PC-3 (cell line): ENCODE results near the gene PRKAR2B. TPM values are rescaled to one million over a fixed set of nuclear protein-coding genes. Genes with fewer than 3 reads are reported as not detected.

Experiments
- ATAC-seq: fragments of 200-7000 bp; cut with Tn5 transposase; 2 replicates; pipeline ENCODE4 v1.9.1; 2020; ENCODE audit warnings: mild to moderate bottlenecking, moderate library complexity
- BruUV-seq: library from RNA; stranded (reverse); fragments of 400-500 nt; replicated peaks from 2 replicates; lab custom pipeline; 2021; lab: Mats Ljungman, UMichigan
- CTCF ChIA-PET: fragments of 300-600 bp; sonication (Branson Sonifier 250); formaldehyde crosslinking; loops from one replicate; lab custom pipeline; 2022; ENCODE audit warnings: antibody characterized with exemption; lab: Charles Lee
- POLR2A ChIA-PET: fragments of 300-600 bp; sonication (Branson Sonifier 250); formaldehyde crosslinking; loops from one replicate; lab custom pipeline; 2022; ENCODE audit warnings: antibody characterized with exemption; ENCODE audit not compliant: unreplicated experiment; lab: Charles Lee
- DNase-seq: peaks from one replicate; pipeline ENCODE4 v3.0.0-alpha.2; 2015
- H2AFZ ChIP-seq: fragments of 300-600 bp; sonication (generic); 2 replicates; pipeline ENCODE4 v1.6.0; 2016; ENCODE audit warnings: antibody characterized with exemption, low read length
- H3F3A ChIP-seq: fragments of 300-600 bp; sonication (generic); one replicate; pipeline ENCODE4 v1.6.0; 2017; ENCODE audit warnings: antibody characterized with exemption, low read length, control low read depth, mild to moderate bottlenecking; ENCODE audit not compliant: unreplicated experiment
- H3K27ac ChIP-seq: fragments of 300-600 bp; sonication (generic); 2 replicates; pipeline ENCODE4 v1.5.1; 2016; ENCODE audit warnings: mild to moderate bottlenecking, low read length
- H3K27me3 ChIP-seq: fragments of 300-600 bp; sonication (generic); 2 replicates; pipeline ENCODE4 v1.6.1; 2016; ENCODE audit warnings: low read length, mixed read lengths
- H3K36me3 ChIP-seq: fragments of 300-600 bp; sonication (generic); 2 replicates; pipeline ENCODE4 v1.6.1; 2016; ENCODE audit warnings: low read depth, mixed run types, low read length, mixed read lengths
- H3K4me1 ChIP-seq: fragments of 300-600 bp; sonication (generic); 2 replicates; pipeline ENCODE4 v1.5.1; 2016; ENCODE audit warnings: low read length; ENCODE audit not compliant: insufficient read depth
- H3K4me2 ChIP-seq: fragments of 300-600 bp; sonication (generic); 2 replicates; pipeline ENCODE4 v1.6.0; 2016; ENCODE audit warnings: low read length
- H3K4me3 ChIP-seq: fragments of 300-600 bp; sonication (generic); 2 replicates; pipeline ENCODE4 v1.5.1; 2016; ENCODE audit warnings: mild to moderate bottlenecking, low read length, mixed read lengths
- H3K79me2 ChIP-seq: fragments of 300-600 bp; sonication (generic); 2 replicates; pipeline ENCODE4 v1.6.1; 2017; ENCODE audit warnings: low read length, mixed read lengths
- H3K9ac ChIP-seq: fragments of 300-600 bp; sonication (generic); 2 replicates; pipeline ENCODE4 v1.6.0; 2016; ENCODE audit warnings: mild to moderate bottlenecking, low read length
- H3K9me2 ChIP-seq: fragments of 300-600 bp; sonication (generic); replicated peaks from 2 replicates; pipeline ENCODE4 v1.6.1; 2016; ENCODE audit warnings: mixed run types, low read length, mixed read lengths
- H3K9me3 ChIP-seq: fragments of 300-600 bp; sonication (generic); 2 replicates; pipeline ENCODE4 v1.6.1; 2016; ENCODE audit warnings: low read length, mixed read lengths
- H4K20me1 ChIP-seq: fragments of 300-600 bp; sonication (generic); 2 replicates; pipeline ENCODE4 v1.6.1; 2016; ENCODE audit warnings: low read length, mixed read lengths
- CTCF ChIP-seq: fragments of 300-600 bp; sonication (generic); conservative IDR thresholded peaks from 2 replicates; pipeline ENCODE4 v1.5.1; 2017; ENCODE audit warnings: antibody characterized with exemption, low read depth, mild to moderate bottlenecking, low read length
- EZH2 ChIP-seq: fragments of 300-600 bp; sonication (generic); IDR thresholded peaks from one replicate; pipeline ENCODE4 v1.6.1; 2017; ENCODE audit warnings: antibody characterized with exemption, mild to moderate bottlenecking, low read length; ENCODE audit not compliant: unreplicated experiment
- EZH2phosphoT487 ChIP-seq: fragments of 300-600 bp; sonication (generic); IDR thresholded peaks from 2 replicates; pipeline ENCODE4 v1.6.1; 2018; ENCODE audit warnings: mild to moderate bottlenecking, antibody characterized with exemption, low read length, borderline replicate concordance
- intact Hi-C: fragments of 100-400 bp; cut with micrococcal nuclease; formaldehyde crosslinking; loops from 2 replicates; pipeline ENCODE4 v1.9.0; 2023
- total RNA-seq: library from RNA; depleted of rRNA; stranded (reverse); fragments of >200 nt; gene quantifications from 2 replicates; pipeline ENCODE4 v1.2.3, GENCODE V29; 2014

PRKAR2B gene
- total RNA-seq, 1 experiment from 2014 or later: 0.29 TPM

DNA sequence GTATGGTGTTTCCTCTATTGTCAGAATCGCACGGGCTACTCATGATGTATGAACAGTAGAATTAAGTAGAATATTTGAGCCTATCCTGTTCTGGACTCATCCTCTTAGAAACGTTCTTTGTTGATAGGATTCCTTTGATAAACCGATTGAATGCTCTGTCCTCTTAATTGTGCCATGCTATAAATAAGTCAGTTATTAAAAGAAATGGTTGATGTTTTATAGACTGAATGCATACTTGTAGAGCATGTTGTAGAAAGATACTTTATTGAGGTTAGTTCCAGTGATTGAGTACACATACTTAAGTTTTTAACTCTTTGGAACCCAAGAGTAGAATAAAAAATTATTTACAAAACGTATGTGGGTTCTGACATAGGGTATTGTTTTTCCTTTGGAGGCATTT, 69.4 kb downstream of the PRKAR2B start:
- H3K36me3 ChIP-seq: no peaks in the 10 kb centered on the region
- H3K27me3 ChIP-seq: 0 out of 2 replicates have a peak, but pooled peaks cover 13% of the 10 kb centered on the region
- H3K9me2 ChIP-seq: no peaks in the 10 kb centered on the region
- ATAC-seq (no peak), DNase-seq (no peak)
- CTCF ChIA-PET: no interaction called here
- H4K20me1 ChIP-seq: no peaks in the 10 kb centered on the region
- no peaks in the 10 kb centered on the region for H3K79me2 ChIP-seq
- BruUV-seq: no TSS peak
- intact Hi-C loops: no loop called here
- no peaks in the 10 kb centered on the region for H3F3A ChIP-seq
- H3K4me2 ChIP-seq: no peak overlapping the region
- H3K9me3 ChIP-seq: no peaks in the 10 kb centered on the region
- no peak overlapping the region for H3K27ac ChIP-seq
- H3K4me1 ChIP-seq: no peaks in the 10 kb centered on the region
- H3K9ac ChIP-seq: no peak overlapping the region
- no peak overlapping the region for H3K4me3 ChIP-seq
- no peak overlapping the region for H2AFZ ChIP-seq
- POLR2A ChIA-PET: interaction anchor here (0.6 kb wide), 1 partner anchor 44 kb away, joined by 3 read pairs; no protein-coding TSS in a partner anchor
- no peak for TF ChIP-seq EZH2
- TF ChIP-seq EZH2phosphoT487: no peak
- TF ChIP-seq CTCF: no peak

DNA sequence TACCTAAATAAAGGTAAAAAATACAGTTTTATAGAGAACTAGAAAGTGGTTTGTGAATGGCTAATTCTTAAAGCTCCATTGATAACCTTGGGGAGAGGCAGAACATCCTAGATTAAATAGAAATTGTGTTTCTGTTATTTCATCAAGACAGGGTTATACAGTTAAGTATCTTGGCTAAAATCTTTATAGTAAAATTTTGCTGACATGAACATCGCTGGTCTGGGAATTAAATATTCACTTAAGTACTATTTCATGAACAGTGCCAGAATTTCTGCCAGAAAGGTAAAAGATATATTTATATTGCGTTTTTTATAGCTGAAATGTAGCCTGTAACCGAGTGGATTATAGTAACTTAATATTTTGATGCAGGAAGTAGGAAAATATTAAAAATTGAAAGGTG, 70.6 kb downstream of the PRKAR2B start:
- Histone ChIP-seq H3K4me3 (no peak overlapping the region), H3K9ac (no peak overlapping the region), H3K9me2 (no peaks in the 10 kb centered on the region), H3K4me2 (no peak overlapping the region), H3K79me2 (no peaks in the 10 kb centered on the region), H3F3A (no peaks in the 10 kb centered on the region), H3K27me3 (0 out of 2 replicates have a peak, but pooled peaks cover 13% of the 10 kb centered on the region), H3K9me3 (no peaks in the 10 kb centered on the region), H3K36me3 (no peaks in the 10 kb centered on the region), H2AFZ (no peak overlapping the region), H3K27ac (no peak overlapping the region), H4K20me1 (no peaks in the 10 kb centered on the region), H3K4me1 (no peaks in the 10 kb centered on the region)
- intact Hi-C loops: no loop called here
- BruUV-seq: no TSS peak
- CTCF ChIA-PET: no interaction called here
- no peak for ATAC-seq
- DNase-seq: no peak
- TF ChIP-seq EZH2phosphoT487 (no peak), EZH2 (no peak), CTCF (no peak)
- POLR2A ChIA-PET: no interaction called here

- no peaks in the 10 kb centered on the region for H3K36me3 ChIP-seq
- BruUV-seq: no TSS peak
- H3K79me2 ChIP-seq: no peaks in the 10 kb centered on the region
- TF ChIP-seq CTCF (no peak), EZH2 (no peak), EZH2phosphoT487 (no peak)
- no peak for ATAC-seq
- H3K27ac ChIP-seq: no peak overlapping the region
- H3K9me2 ChIP-seq: no peaks in the 10 kb centered on the region
- ChIA-PET CTCF (no interaction called here), POLR2A (no interaction called here)
- H3F3A ChIP-seq: no peaks in the 10 kb centered on the region
- DNase-seq: no peak
- intact Hi-C loops: no loop called here
- no peaks in the 10 kb centered on the region for H3K4me1 ChIP-seq
- H3K9ac ChIP-seq: no peak overlapping the region
- H3K4me2 ChIP-seq: no peak overlapping the region
- H4K20me1 ChIP-seq: no peaks in the 10 kb centered on the region
- H3K9me3 ChIP-seq: no peaks in the 10 kb centered on the region
- no peak overlapping the region for H2AFZ ChIP-seq
- H3K4me3 ChIP-seq: no peak overlapping the region
- H3K27me3 ChIP-seq: 0 out of 2 replicates have a peak, but pooled peaks cover 13% of the 10 kb centered on the region
These were observed 71.4 kb downstream of the PRKAR2B start for GRCh38 chr7:107115762-107116540.
